Heart left ventricle (tissue), 16 donors: Measurements from ENCODE around the gene FKBP11. TPM values are rescaled to one million over a fixed set of nuclear protein-coding genes. Genes with fewer than 3 reads are reported as not detected.

Source experiments
- ATAC-seq, 4 donors: fragments of 200-7000 bp; cut with Tn5 transposase; one replicate each; pipeline ENCODE4 v1.9.1; 2020 to 2022; ENCODE audit warnings: moderate library complexity in 4 of 4, mild to moderate bottlenecking in 3 of 4, moderate number of reproducible peaks in 1 of 4
- DNase-seq, 5 donors: peaks; one replicate each; pipeline ENCODE4 v3.0.0-alpha.2; 2020
- H3K27ac ChIP-seq, 12 donors: fragments of 200-600 bp; sonication (generic) in 4 of 12; one replicate each; pipeline versions ENCODE4 v1.5.0 to v1.8.0; 2016 to 2022; ENCODE audit warnings: mild to moderate bottlenecking in 2 of 12
- H3K27me3 ChIP-seq, 9 donors: fragments of 200-600 bp; sonication (generic) in 2 of 9; one replicate each; pipeline versions ENCODE4 v1.5.1 to v1.8.0; 2016 to 2022; ENCODE audit warnings: mild to moderate bottlenecking in 3 of 9
- H3K36me3 ChIP-seq, 9 donors: fragments of 200-600 bp; sonication (generic) in 2 of 9; one replicate each; pipeline versions ENCODE4 v1.5.0 to v1.8.0; 2018 to 2022; ENCODE audit warnings: mild to moderate bottlenecking in 2 of 9
- H3K4me1 ChIP-seq, 12 donors: fragments of 200-600 bp; sonication (generic) in 4 of 12; one replicate each; pipeline versions ENCODE4 v1.5.0 to v1.8.0; 2016 to 2022; ENCODE audit warnings: mild to moderate bottlenecking in 3 of 12
- H3K4me3 ChIP-seq, 12 donors: fragments of 200-600 bp; sonication (generic) in 4 of 12; one replicate each; pipeline versions ENCODE4 v1.5.0 to v1.8.0; 2017 to 2022; ENCODE audit warnings: mild to moderate bottlenecking in 9 of 12, moderate library complexity in 4 of 12
- H3K9me3 ChIP-seq, 12 donors: fragments of 200-600 bp; sonication (generic) in 4 of 12; one replicate each; pipeline versions ENCODE4 v1.5.0 to v1.8.0; 2016 to 2022; ENCODE audit warnings: mild to moderate bottlenecking in 1 of 12
- POLR2A ChIP-seq, 2 donors: fragments of 450-650 bp; IDR thresholded peaks; one replicate each; pipeline ENCODE4 v1.6.1; 2017; ENCODE audit warnings: antibody characterized with exemption in 2 of 2, mild to moderate bottlenecking in 2 of 2, moderate library complexity in 2 of 2
- WGBS, 4 donors: extraction: QIAGEN DNeasy Blood & Tissue Kit in 2 of 4; methylation state at CpG; one replicate each; pipeline versions ENCODE4 v1.1.5 to v1.1.7; 2013 to 2018; 5-methylcytosine and 5-hydroxymethylcytosine counted together
- intact Hi-C, 10 donors: fragments of 100-400 bp; cut with DNase I; formaldehyde crosslinking; loops; one replicate each; pipeline versions ENCODE4 v1.11.1 to v1.14.2; 2022
- polyA plus RNA-seq, 2 donors: library from polyadenylated mRNA; stranded (reverse); fragments of 200-250 nt; gene quantifications; one replicate each; pipeline ENCODE4 v1.2.3, GENCODE V29; 2013
- total RNA-seq, 9 donors: library from RNA; depleted of rRNA in 2 of 9; stranded (reverse); fragments of >200 nt in 2 of 9; fragmentation: NEBNext Ultra II Directional in 3 of 9; extraction: Animal tissue kit (Norgen Biotek cat#: 25700) in 3 of 9; gene quantifications; one replicate each; pipeline versions ENCODE4 v1.1.0 to v1.2.4, GENCODE V29; 2016 to 2023
- TF ChIP-seq, protein P1 (sequence below), 12 donors: fragments of 200-600 bp; sonication (generic) in 4 of 12; IDR thresholded peaks; one replicate each; pipeline versions ENCODE4 v1.5.0 to v1.8.0; 2018 to 2022; ENCODE audit warnings: antibody characterized with exemption in 12 of 12, mild to moderate bottlenecking in 5 of 12
- donor health status: ischemic (EF 13 %, LVEDD 7.1; RV severe dilation, severe dysfunction).
- donor health status: healthy with polysubstance abuse.
- donor health status: DM: no; HTN: yes; CAD: no.
- donor health status: DM: no; HTN: no; CAD: no.
- donor health status: ischemic (EF 25% LVEDD 6.9; RV normal size, moderate dysfunction).
- donor health status: ischemic (EF 25% LVEDD 5.7; RV mildly dilated, moderate dysfunction).
- donor health status: healthy.
- donor health status: DM: yes; HTN: yes; CAD: no.
- donor health status: ischemic (EF 35%, LVEDD 5.7; RV mildly dilated, moderate dysfunction).
- donor health status: nonischemic (EF 11% LVEDD 7.7; RV severe dilation, severe dysfunction).
- donor health status: DM: yes; HTN: yes; CAD: no.
- donor health status: PGD.
- donor health status: ischemic (EF 29% LVEDD 5.4; RV normal size, mild dysfunction).
- donor health status: nonischemic (EF 23%, LVEDD 6.1; RV moderate dilation, normal function).

The FKBP11 gene
- total and polyA plus RNA-seq, 11 donors, result 1.6 to 28.1 (median 5.5) TPM

DNA sequence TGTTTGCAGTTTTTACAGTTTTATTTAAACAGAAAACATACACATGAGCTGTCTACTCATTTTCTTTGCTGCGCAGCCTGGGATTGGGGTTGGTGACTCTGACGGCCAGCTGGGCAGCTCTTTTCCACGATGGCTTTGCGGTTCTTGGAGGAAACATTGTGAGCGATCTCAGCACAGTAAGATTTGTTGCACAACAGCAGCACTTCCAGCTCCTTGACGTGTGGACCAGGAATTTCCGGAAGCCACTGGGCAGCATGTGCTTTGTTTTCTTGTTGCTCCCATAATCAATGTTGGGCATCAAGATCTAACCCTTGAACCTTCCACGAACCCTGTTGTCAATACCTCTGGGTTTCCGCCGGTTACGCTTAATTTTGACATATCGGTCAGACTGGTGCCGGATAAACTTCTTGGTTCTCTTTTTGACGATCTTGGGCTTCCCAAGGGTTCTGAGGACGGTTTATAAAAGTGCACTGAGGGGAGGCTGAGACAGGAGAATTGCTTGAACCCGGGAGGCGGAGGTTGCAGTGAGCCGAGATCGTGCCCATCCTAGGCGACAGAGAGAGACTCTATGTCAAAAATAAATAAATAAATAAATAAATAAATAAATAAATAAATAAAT, 21.8 kb downstream of the FKBP11 start:
- Histone ChIP-seq H3K4me3 (peak overlapping the region in 9 of 12 donors; percentile 41 to 61 (median 51)), H3K4me1 (peaks cover 0 to 15% (median 6%) of the 10 kb centered on the region in 12 donors), H3K27ac (no peak overlapping the region), H3K36me3 (no peaks in the 10 kb centered on the region), H3K9me3 (no peaks in the 10 kb centered on the region), H3K27me3 (no peaks in the 10 kb centered on the region)
- ATAC-seq (peak in 2 of 4 donors; percentile 9 to 29), DNase-seq (no peak)
- intact Hi-C loops, result no loop called here
- TF ChIP-seq POLR2A (IDR thresholded peaks at IDR 0.05), result no peak
- TF ChIP-seq, protein P1, sequence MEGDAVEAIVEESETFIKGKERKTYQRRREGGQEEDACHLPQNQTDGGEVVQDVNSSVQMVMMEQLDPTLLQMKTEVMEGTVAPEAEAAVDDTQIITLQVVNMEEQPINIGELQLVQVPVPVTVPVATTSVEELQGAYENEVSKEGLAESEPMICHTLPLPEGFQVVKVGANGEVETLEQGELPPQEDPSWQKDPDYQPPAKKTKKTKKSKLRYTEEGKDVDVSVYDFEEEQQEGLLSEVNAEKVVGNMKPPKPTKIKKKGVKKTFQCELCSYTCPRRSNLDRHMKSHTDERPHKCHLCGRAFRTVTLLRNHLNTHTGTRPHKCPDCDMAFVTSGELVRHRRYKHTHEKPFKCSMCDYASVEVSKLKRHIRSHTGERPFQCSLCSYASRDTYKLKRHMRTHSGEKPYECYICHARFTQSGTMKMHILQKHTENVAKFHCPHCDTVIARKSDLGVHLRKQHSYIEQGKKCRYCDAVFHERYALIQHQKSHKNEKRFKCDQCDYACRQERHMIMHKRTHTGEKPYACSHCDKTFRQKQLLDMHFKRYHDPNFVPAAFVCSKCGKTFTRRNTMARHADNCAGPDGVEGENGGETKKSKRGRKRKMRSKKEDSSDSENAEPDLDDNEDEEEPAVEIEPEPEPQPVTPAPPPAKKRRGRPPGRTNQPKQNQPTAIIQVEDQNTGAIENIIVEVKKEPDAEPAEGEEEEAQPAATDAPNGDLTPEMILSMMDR (IDR thresholded peaks at IDR 0.05), result no peak
- 60 to 68% (median 64%) methylated on average over 20 of the region's 20 CpGs for WGBS, 4 donors

DNA sequence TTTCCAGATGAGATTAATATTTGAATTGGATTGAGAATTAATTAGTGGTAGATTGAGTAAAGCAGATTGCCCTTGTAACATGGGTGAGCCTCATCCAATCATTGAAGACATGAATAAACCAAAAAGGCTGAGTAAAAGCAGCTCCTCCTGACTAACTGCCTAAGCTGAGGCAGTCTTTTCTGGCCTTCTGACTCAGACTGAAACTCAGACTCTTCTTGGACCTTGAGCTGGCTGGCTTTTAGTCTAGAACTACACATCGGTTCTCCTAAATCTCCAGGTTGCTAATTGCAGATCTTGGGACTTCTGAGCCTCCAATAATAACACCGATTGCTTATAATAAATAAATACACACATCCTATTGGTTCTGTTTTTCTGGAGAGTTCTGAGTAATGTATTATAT, 24.0 kb downstream of the FKBP11 start:
- ATAC-seq (no peak), DNase-seq (no peak)
- no peak overlapping the region for H3K27ac ChIP-seq
- H3K4me1 ChIP-seq, result peaks cover 0 to 15% (median 6%) of the 10 kb centered on the region in 12 donors
- intact Hi-C loops, result no loop called here
- no peaks in the 10 kb centered on the region for H3K9me3 ChIP-seq
- H3K27me3 ChIP-seq, result no peaks in the 10 kb centered on the region
- TF ChIP-seq POLR2A (IDR thresholded peaks at IDR 0.05), result no peak
- TF ChIP-seq, protein P1 (IDR thresholded peaks at IDR 0.05), result no peak
- H3K4me3 ChIP-seq, result no peak overlapping the region
- H3K36me3 ChIP-seq, result no peaks in the 10 kb centered on the region
- 93 to 95% (median 94%) methylated on average over 2 of the region's 2 CpGs for WGBS, 4 donors

DNA sequence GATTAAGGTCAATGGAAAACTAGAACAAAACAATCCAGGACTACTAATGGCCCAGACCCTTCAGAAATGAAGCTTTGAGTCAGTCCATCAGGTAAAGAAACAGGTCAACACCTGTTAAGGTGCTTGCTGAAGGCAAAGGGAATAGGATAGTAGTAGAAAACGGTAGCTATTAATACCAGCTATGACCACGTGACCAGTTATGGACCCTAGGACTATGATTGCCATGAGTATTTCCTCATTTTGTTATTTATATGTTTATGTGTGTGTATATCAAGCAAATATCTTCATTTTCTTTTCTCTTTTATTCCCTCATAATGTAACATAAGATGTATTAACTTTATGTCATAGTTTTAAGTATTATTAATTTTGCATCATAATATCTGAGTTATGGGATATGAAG, 25.6 kb downstream of the FKBP11 start:
- TF ChIP-seq POLR2A (IDR thresholded peaks at IDR 0.05), result no peak
- TF ChIP-seq, protein P1 (IDR thresholded peaks at IDR 0.05), result no peak
- 66 to 72% (median 68%) methylated on average over 2 of the region's 2 CpGs for WGBS, 4 donors
- no peaks in the 10 kb centered on the region for H3K36me3 ChIP-seq

DNA sequence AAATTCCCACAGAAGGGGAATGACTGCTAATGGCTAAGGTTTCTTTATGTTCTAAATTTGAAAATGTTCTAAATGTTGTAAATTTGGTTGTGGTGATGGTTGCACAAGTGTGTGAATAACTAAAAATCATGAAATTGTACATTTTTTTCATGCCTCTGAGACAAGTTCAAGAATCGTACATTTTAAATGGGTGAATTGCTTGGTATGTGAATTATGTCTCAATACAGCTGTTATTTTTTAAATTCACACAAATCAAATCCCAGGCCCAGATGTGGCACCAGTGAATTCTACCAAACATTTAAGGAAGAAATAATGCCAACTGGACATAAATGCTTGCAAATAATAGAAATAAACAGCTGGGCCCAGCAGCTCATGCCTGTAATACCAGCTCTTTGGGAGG, 31.0 kb downstream of the FKBP11 start:
- WGBS, 4 donors, result 78 to 87% (median 83%) methylated on average over 1 of the region's 1 CpG
- H3K27ac ChIP-seq, result no peak overlapping the region
- DNase-seq, result no peak
- no peak for TF ChIP-seq POLR2A (IDR thresholded peaks at IDR 0.05)
- TF ChIP-seq, protein P1 (IDR thresholded peaks at IDR 0.05), result no peak
- H3K4me1 ChIP-seq, result peaks cover 0 to 10% (median 7%) of the 10 kb centered on the region in 12 donors
- no peaks in the 10 kb centered on the region for H3K36me3 ChIP-seq
- H3K4me3 ChIP-seq, result no peak overlapping the region
- ATAC-seq, result no peak
- no peaks in the 10 kb centered on the region for H3K9me3 ChIP-seq
- intact Hi-C loops, result no loop called here
- H3K27me3 ChIP-seq, result peaks cover 0 to 16% (median 2%) of the 10 kb centered on the region in 9 donors

More for the DNA sequence above, 25.6 kb downstream of the FKBP11 start:
- no peak overlapping the region for H3K4me3 ChIP-seq
- DNase-seq, result no peak
- H3K27ac ChIP-seq, result no peak overlapping the region
- ATAC-seq, result no peak
- no peaks in the 10 kb centered on the region for H3K27me3 ChIP-seq
- intact Hi-C loops, result no loop called here
- H3K4me1 ChIP-seq, result peaks cover 0 to 14% (median 6%) of the 10 kb centered on the region in 12 donors
- H3K9me3 ChIP-seq, result no peaks in the 10 kb centered on the region
